Measurements from ENCODE around the gene RCBTB2. TPM values are rescaled to one million over a fixed set of nuclear protein-coding genes. Genes with fewer than 3 reads are reported as not detected.

Gene RCBTB2
- total and polyA plus RNA-seq, 7 donors: 2.8 to 18.5 (median 8.2) TPM

GRCh38 chr13:48506092-48506701 is 26.7 kb downstream of the RCBTB2 start:
- 26 to 39% (median 26%) methylated on average over 14 of the region's 14 CpGs for WGBS, 3 donors
- TF ChIP-seq, protein P1, sequence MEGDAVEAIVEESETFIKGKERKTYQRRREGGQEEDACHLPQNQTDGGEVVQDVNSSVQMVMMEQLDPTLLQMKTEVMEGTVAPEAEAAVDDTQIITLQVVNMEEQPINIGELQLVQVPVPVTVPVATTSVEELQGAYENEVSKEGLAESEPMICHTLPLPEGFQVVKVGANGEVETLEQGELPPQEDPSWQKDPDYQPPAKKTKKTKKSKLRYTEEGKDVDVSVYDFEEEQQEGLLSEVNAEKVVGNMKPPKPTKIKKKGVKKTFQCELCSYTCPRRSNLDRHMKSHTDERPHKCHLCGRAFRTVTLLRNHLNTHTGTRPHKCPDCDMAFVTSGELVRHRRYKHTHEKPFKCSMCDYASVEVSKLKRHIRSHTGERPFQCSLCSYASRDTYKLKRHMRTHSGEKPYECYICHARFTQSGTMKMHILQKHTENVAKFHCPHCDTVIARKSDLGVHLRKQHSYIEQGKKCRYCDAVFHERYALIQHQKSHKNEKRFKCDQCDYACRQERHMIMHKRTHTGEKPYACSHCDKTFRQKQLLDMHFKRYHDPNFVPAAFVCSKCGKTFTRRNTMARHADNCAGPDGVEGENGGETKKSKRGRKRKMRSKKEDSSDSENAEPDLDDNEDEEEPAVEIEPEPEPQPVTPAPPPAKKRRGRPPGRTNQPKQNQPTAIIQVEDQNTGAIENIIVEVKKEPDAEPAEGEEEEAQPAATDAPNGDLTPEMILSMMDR (IDR thresholded peaks at IDR 0.05): no peak
- Histone ChIP-seq H3K27me3 (ENCODE audit: insufficient read depth in 3 of 3, low read length in 2 of 3) (no peaks in the 10 kb centered on the region), H3K36me3 (ENCODE audit: insufficient read depth in 1 of 2, low read depth in 1 of 2) (peaks cover 0 to 7% of the 10 kb centered on the region in 2 donors), H3K27ac (peak overlapping the region; percentile 72), H3K4me1 (peaks cover 6% of the 10 kb centered on the region), H3K9me3 (no peaks in the 10 kb centered on the region), H3K4me3 (peak overlapping the region; percentile 9)
- intact Hi-C loops (cut with DNase I): loop anchor here in 1 of 2 donors (5.0 kb wide), 1 partner anchor 76 kb away; no protein-coding TSS in a partner anchor
- DNase-seq: no peak
- peak in 3 of 4 donors; percentile 29 to 44 (median 35) for ATAC-seq

DNA sequence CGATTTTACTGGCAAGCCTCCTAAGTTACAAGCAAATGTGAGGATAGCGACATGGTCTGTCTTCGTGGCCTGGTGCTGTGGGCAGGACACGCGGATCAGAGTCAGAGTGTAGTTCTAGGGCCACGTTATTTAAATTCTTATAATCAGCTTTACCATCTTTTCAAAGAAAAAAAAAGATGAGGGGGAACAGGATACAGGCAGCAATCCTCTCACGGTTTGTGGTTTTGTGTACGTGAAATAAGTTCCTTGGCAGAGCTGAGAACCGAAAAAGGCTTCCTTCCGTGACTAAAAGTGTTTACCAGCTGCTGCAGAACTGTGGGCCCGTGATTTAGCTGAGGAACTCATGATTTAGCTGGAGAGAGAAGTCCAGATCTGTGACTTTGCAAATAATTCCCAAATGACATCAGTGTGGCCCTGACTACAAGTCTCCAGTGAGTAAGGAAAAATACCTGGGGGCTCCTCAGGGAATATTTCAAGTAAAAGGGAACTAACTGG is 27.2 kb downstream of the RCBTB2 start:
- TF ChIP-seq, protein P1 (IDR thresholded peaks at IDR 0.05): no peak
- ATAC-seq (peak; percentile 32 to 64 (median 60)), DNase-seq (no peak)
- 40 to 59% (median 41%) methylated on average over 11 of the region's 11 CpGs for WGBS, 3 donors
- no peaks in the 10 kb centered on the region for H3K27me3 ChIP-seq (ENCODE audit: insufficient read depth in 3 of 3, low read length in 2 of 3)
- peaks cover 0 to 9% of the 10 kb centered on the region in 2 donors for H3K36me3 ChIP-seq (ENCODE audit: insufficient read depth in 1 of 2, low read depth in 1 of 2)
- peaks cover 3% of the 10 kb centered on the region for H3K4me1 ChIP-seq
- peak overlapping the region; percentile 9 for H3K4me3 ChIP-seq
- H3K9me3 ChIP-seq: no peaks in the 10 kb centered on the region
- intact Hi-C loops (cut with DNase I): loop anchor here in 1 of 2 donors (5.0 kb wide), 1 partner anchor 77 kb away; no protein-coding TSS in a partner anchor
- peak overlapping the region; percentile 72 for H3K27ac ChIP-seq

DNA sequence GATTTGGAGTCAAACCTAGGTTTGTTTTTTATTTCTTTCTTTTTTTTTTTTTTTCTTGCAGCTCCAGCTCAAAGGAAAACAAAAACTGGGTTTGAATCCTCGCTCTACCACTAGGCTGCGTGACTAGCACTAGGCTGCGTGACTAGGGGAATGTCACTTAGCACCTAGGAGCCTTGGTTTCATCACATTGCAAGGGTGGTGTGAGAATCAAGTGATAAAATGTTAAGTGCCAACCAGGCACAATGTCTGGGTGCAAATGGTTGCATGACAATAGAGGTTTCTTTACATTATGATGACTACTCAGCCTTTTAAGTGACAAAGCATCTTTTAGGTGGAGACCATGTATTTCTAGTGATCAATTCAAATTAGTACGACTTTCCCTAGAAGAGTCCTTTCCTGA is 27.9 kb downstream of the RCBTB2 start:
- no peak overlapping the region for H3K4me3 ChIP-seq
- intact Hi-C loops (cut with DNase I): loop anchor here in 1 of 2 donors (5.0 kb wide), 1 partner anchor 77 kb away; no protein-coding TSS in a partner anchor
- no peak for ATAC-seq
- TF ChIP-seq, protein P1 (IDR thresholded peaks at IDR 0.05): no peak
- no peaks in the 10 kb centered on the region for H3K4me1 ChIP-seq
- H3K27me3 ChIP-seq (ENCODE audit: insufficient read depth in 3 of 3, low read length in 2 of 3): no peaks in the 10 kb centered on the region
- 80 to 89% (median 82%) methylated on average over 4 of the region's 4 CpGs for WGBS, 3 donors
- H3K9me3 ChIP-seq: no peaks in the 10 kb centered on the region
- DNase-seq: no peak
- peak overlapping the region; percentile 72 for H3K27ac ChIP-seq
- peaks cover 0 to 9% of the 10 kb centered on the region in 2 donors for H3K36me3 ChIP-seq (ENCODE audit: insufficient read depth in 1 of 2, low read depth in 1 of 2)

GRCh38 chr13:48504606-48505005 is 28.3 kb downstream of the RCBTB2 start:
- Histone ChIP-seq H3K27me3 (ENCODE audit: insufficient read depth in 3 of 3, low read length in 2 of 3) (no peaks in the 10 kb centered on the region), H3K27ac (peak overlapping the region; percentile 72), H3K36me3 (ENCODE audit: insufficient read depth in 1 of 2, low read depth in 1 of 2) (peaks cover 0 to 9% of the 10 kb centered on the region in 2 donors), H3K9me3 (no peaks in the 10 kb centered on the region), H3K4me1 (no peaks in the 10 kb centered on the region), H3K4me3 (no peak overlapping the region)
- no peak for ATAC-seq
- TF ChIP-seq, protein P1 (IDR thresholded peaks at IDR 0.05): no peak
- 83 to 94% (median 84%) methylated on average over 8 of the region's 8 CpGs for WGBS, 3 donors
- intact Hi-C loops (cut with DNase I): loop anchor here in 1 of 2 donors (5.0 kb wide), 1 partner anchor 78 kb away; no protein-coding TSS in a partner anchor
- DNase-seq: no peak

Data from psoas muscle (tissue), 8 donors.